ENCODE results near the gene PREX1.

DNA sequence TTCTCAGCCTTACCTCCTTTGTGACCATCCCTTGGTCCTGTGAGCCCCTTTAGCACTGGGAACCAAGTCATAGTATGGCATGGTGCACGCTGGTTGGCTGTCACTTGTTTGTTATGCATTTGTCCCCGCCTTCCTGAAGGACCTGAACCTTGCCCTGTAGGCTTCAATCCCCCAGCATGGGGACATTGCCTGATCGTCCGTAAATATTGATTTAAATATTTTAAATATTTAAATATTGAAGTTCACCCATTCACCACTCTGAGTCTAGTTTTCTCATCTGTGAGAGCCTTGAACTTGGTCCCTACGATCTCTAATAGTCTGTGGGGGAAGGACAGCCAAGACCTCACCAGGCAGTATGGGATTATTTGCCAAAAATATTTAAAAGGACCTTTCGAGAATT, 23.8 kb upstream of the PREX1 start:
- TF ChIP-seq CTCF (conservative IDR thresholded peaks at IDR 0.05; ENCODE audit: low read depth, low read length) (no peak), POLR2A (IDR thresholded peaks at IDR 0.05; ENCODE audit: low read depth, low read length) (no peak), BHLHE40 (IDR thresholded peaks at IDR 0.05; ENCODE audit: low read depth, low read length) (no peak), CEBPB (IDR thresholded peaks at IDR 0.05; ENCODE audit: low read depth, low read length) (no peak), MAFK (IDR thresholded peaks at IDR 0.05; ENCODE audit: low read depth, low read length) (no peak), MAZ (IDR thresholded peaks at IDR 0.05; ENCODE audit: borderline replicate concordance, low read depth, low read length) (no peak), MXI1 (IDR thresholded peaks at IDR 0.05; ENCODE audit: borderline replicate concordance, low read depth, low read length) (no peak), SMC3 (IDR thresholded peaks at IDR 0.05; ENCODE audit: low read depth, low read length) (no peak), RFX5 (IDR thresholded peaks at IDR 0.05; ENCODE audit: low read depth, low read length) (no peak), RCOR1 (IDR thresholded peaks at IDR 0.05; ENCODE audit: insufficient replicate concordance, low read length) (no peak)
- TF ChIP-seq, protein P1, sequence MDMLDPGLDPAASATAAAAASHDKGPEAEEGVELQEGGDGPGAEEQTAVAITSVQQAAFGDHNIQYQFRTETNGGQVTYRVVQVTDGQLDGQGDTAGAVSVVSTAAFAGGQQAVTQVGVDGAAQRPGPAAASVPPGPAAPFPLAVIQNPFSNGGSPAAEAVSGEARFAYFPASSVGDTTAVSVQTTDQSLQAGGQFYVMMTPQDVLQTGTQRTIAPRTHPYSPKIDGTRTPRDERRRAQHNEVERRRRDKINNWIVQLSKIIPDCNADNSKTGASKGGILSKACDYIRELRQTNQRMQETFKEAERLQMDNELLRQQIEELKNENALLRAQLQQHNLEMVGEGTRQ (IDR thresholded peaks at IDR 0.05; ENCODE audit: low read depth, low read length), result no peak
